Measurements from ENCODE around the gene GALNT6.

Gene GALNT6

GRCh38 chr12:51404627-51405026, 13.4 kb upstream of the GALNT6 start:
- H3K36me3 ChIP-seq (ENCODE audit: insufficient read depth, low read length) = no peaks in the 10 kb centered on the region
- no peak overlapping the region for H3K4me3 ChIP-seq (ENCODE audit: low read depth, low read length)
- no peak overlapping the region for H3K27ac ChIP-seq (ENCODE audit: low read depth, low read length)
- no peaks in the 10 kb centered on the region for H3K79me2 ChIP-seq (ENCODE audit: control insufficient read depth, insufficient read depth, low read length, unreplicated experiment)
- no peaks in the 10 kb centered on the region for H3K27me3 ChIP-seq (ENCODE audit: insufficient read depth, low read length)
- H2AFZ ChIP-seq (ENCODE audit: low read length, unreplicated experiment) = no peak overlapping the region
- H3K4me1 ChIP-seq (ENCODE audit: control insufficient read depth, insufficient read depth, low read length, unreplicated experiment) = peaks cover 4% of the 10 kb centered on the region

GRCh38 chr12:51403681-51404136, 12.5 kb upstream of the GALNT6 start:
- no peaks in the 10 kb centered on the region for H3K79me2 ChIP-seq (ENCODE audit: control insufficient read depth, insufficient read depth, low read length, unreplicated experiment)
- H3K36me3 ChIP-seq (ENCODE audit: insufficient read depth, low read length) = no peaks in the 10 kb centered on the region
- H3K27me3 ChIP-seq (ENCODE audit: insufficient read depth, low read length) = no peaks in the 10 kb centered on the region
- H3K4me1 ChIP-seq (ENCODE audit: control insufficient read depth, insufficient read depth, low read length, unreplicated experiment) = peaks cover 4% of the 10 kb centered on the region
- H3K27ac ChIP-seq (ENCODE audit: low read depth, low read length) = no peak overlapping the region
- H3K4me3 ChIP-seq (ENCODE audit: low read depth, low read length) = no peak overlapping the region
- H2AFZ ChIP-seq (ENCODE audit: low read length, unreplicated experiment) = no peak overlapping the region

- H3K27ac ChIP-seq (ENCODE audit: low read depth, low read length) = no peak overlapping the region
- H3K4me1 ChIP-seq (ENCODE audit: control insufficient read depth, insufficient read depth, low read length, unreplicated experiment) = peaks cover 4% of the 10 kb centered on the region
- no peak overlapping the region for H3K4me3 ChIP-seq (ENCODE audit: low read depth, low read length)
- no peaks in the 10 kb centered on the region for H3K27me3 ChIP-seq (ENCODE audit: insufficient read depth, low read length)
- no peaks in the 10 kb centered on the region for H3K79me2 ChIP-seq (ENCODE audit: control insufficient read depth, insufficient read depth, low read length, unreplicated experiment)
- no peaks in the 10 kb centered on the region for H3K36me3 ChIP-seq (ENCODE audit: insufficient read depth, low read length)
- no peak overlapping the region for H2AFZ ChIP-seq (ENCODE audit: low read length, unreplicated experiment)
Measured at GRCh38 chr12:51403159-51403558, 12.0 kb upstream of the GALNT6 start.

GRCh38 chr12:51401900-51402299, 10.7 kb upstream of the GALNT6 start:
- Histone ChIP-seq H3K36me3 (ENCODE audit: insufficient read depth, low read length) (no peaks in the 10 kb centered on the region), H3K4me1 (ENCODE audit: control insufficient read depth, insufficient read depth, low read length, unreplicated experiment) (peaks cover 4% of the 10 kb centered on the region), H3K79me2 (ENCODE audit: control insufficient read depth, insufficient read depth, low read length, unreplicated experiment) (no peaks in the 10 kb centered on the region), H3K4me3 (ENCODE audit: low read depth, low read length) (no peak overlapping the region), H2AFZ (ENCODE audit: low read length, unreplicated experiment) (no peak overlapping the region), H3K27ac (ENCODE audit: low read depth, low read length) (no peak overlapping the region), H3K27me3 (ENCODE audit: insufficient read depth, low read length) (no peaks in the 10 kb centered on the region)

GRCh38 chr12:51401486-51401885, 10.3 kb upstream of the GALNT6 start:
- no peaks in the 10 kb centered on the region for H3K36me3 ChIP-seq (ENCODE audit: insufficient read depth, low read length)
- no peaks in the 10 kb centered on the region for H3K79me2 ChIP-seq (ENCODE audit: control insufficient read depth, insufficient read depth, low read length, unreplicated experiment)
- peaks cover 4% of the 10 kb centered on the region for H3K4me1 ChIP-seq (ENCODE audit: control insufficient read depth, insufficient read depth, low read length, unreplicated experiment)
- H3K27ac ChIP-seq (ENCODE audit: low read depth, low read length) = no peak overlapping the region
- no peaks in the 10 kb centered on the region for H3K27me3 ChIP-seq (ENCODE audit: insufficient read depth, low read length)
- H2AFZ ChIP-seq (ENCODE audit: low read length, unreplicated experiment) = no peak overlapping the region
- no peak overlapping the region for H3K4me3 ChIP-seq (ENCODE audit: low read depth, low read length)

- no peak overlapping the region for H3K27ac ChIP-seq (ENCODE audit: low read depth, low read length)
- H3K79me2 ChIP-seq (ENCODE audit: control insufficient read depth, insufficient read depth, low read length, unreplicated experiment) = no peaks in the 10 kb centered on the region
- no peaks in the 10 kb centered on the region for H3K27me3 ChIP-seq (ENCODE audit: insufficient read depth, low read length)
- H3K4me1 ChIP-seq (ENCODE audit: control insufficient read depth, insufficient read depth, low read length, unreplicated experiment) = peaks cover 4% of the 10 kb centered on the region
- no peaks in the 10 kb centered on the region for H3K36me3 ChIP-seq (ENCODE audit: insufficient read depth, low read length)
- H3K4me3 ChIP-seq (ENCODE audit: low read depth, low read length) = no peak overlapping the region
- H2AFZ ChIP-seq (ENCODE audit: low read length, unreplicated experiment) = no peak overlapping the region
Measured at GRCh38 chr12:51401020-51401419, 9.8 kb upstream of the GALNT6 start.

GRCh38 chr12:51399891-51400290, 8.7 kb upstream of the GALNT6 start:
- no peak overlapping the region for H3K4me3 ChIP-seq (ENCODE audit: low read depth, low read length)
- no peak overlapping the region for H2AFZ ChIP-seq (ENCODE audit: low read length, unreplicated experiment)
- no peak overlapping the region for H3K27ac ChIP-seq (ENCODE audit: low read depth, low read length)
- H3K4me1 ChIP-seq (ENCODE audit: control insufficient read depth, insufficient read depth, low read length, unreplicated experiment) = peaks cover 4% of the 10 kb centered on the region
- no peaks in the 10 kb centered on the region for H3K36me3 ChIP-seq (ENCODE audit: insufficient read depth, low read length)
- no peaks in the 10 kb centered on the region for H3K79me2 ChIP-seq (ENCODE audit: control insufficient read depth, insufficient read depth, low read length, unreplicated experiment)
- H3K27me3 ChIP-seq (ENCODE audit: insufficient read depth, low read length) = no peaks in the 10 kb centered on the region

GRCh38 chr12:51397670-51398069, 6.5 kb upstream of the GALNT6 start:
- H3K36me3 ChIP-seq (ENCODE audit: insufficient read depth, low read length) = no peaks in the 10 kb centered on the region
- H3K79me2 ChIP-seq (ENCODE audit: control insufficient read depth, insufficient read depth, low read length, unreplicated experiment) = no peaks in the 10 kb centered on the region

GRCh38 chr12:51395283-51396230, 4.4 kb upstream of the GALNT6 start:
- Histone ChIP-seq H3K36me3 (ENCODE audit: insufficient read depth, low read length) (no peaks in the 10 kb centered on the region), H3K4me3 (ENCODE audit: low read depth, low read length) (no peak overlapping the region), H3K27me3 (ENCODE audit: insufficient read depth, low read length) (peaks cover 10% of the 10 kb centered on the region; the same call in 1 of the 2 replicates), H3K4me1 (ENCODE audit: control insufficient read depth, insufficient read depth, low read length, unreplicated experiment) (no peaks in the 10 kb centered on the region), H2AFZ (ENCODE audit: low read length, unreplicated experiment) (peak overlapping the region; percentile 5), H3K27ac (ENCODE audit: low read depth, low read length) (no peak overlapping the region), H3K79me2 (ENCODE audit: control insufficient read depth, insufficient read depth, low read length, unreplicated experiment) (no peaks in the 10 kb centered on the region)

More at GRCh38 chr12:51397670-51398069, 6.5 kb upstream of the GALNT6 start:
- Histone ChIP-seq H2AFZ (ENCODE audit: low read length, unreplicated experiment) (no peak overlapping the region), H3K27me3 (ENCODE audit: insufficient read depth, low read length) (no peaks in the 10 kb centered on the region), H3K27ac (ENCODE audit: low read depth, low read length) (no peak overlapping the region), H3K4me1 (ENCODE audit: control insufficient read depth, insufficient read depth, low read length, unreplicated experiment) (no peaks in the 10 kb centered on the region), H3K4me3 (ENCODE audit: low read depth, low read length) (no peak overlapping the region)

- Histone ChIP-seq H3K4me3 (ENCODE audit: low read depth, low read length) (no peak overlapping the region), H3K4me1 (ENCODE audit: control insufficient read depth, insufficient read depth, low read length, unreplicated experiment) (peaks cover 5% of the 10 kb centered on the region), H3K27me3 (ENCODE audit: insufficient read depth, low read length) (peaks cover 10% of the 10 kb centered on the region; the same call in 1 of the 2 replicates), H2AFZ (ENCODE audit: low read length, unreplicated experiment) (no peak overlapping the region), H3K79me2 (ENCODE audit: control insufficient read depth, insufficient read depth, low read length, unreplicated experiment) (no peaks in the 10 kb centered on the region), H3K36me3 (ENCODE audit: insufficient read depth, low read length) (no peaks in the 10 kb centered on the region), H3K27ac (ENCODE audit: low read depth, low read length) (peak overlapping the region; percentile 6; the same call in 1 of the 2 replicates)
Measured at GRCh38 chr12:51393676-51394545, 2.7 kb upstream of the GALNT6 start.
